Left renal cortex interstitium (tissue), 4 donors: ENCODE measurements around the gene CCL4L2. TPM values are rescaled to one million over a fixed set of nuclear protein-coding genes. Genes with fewer than 3 reads are reported as not detected.
"Not testable (repeated sequence)": the region's sequence is repeated elsewhere in the genome, so short reads cannot be mapped to it uniquely, and the experiment has no call there.

Experiments used
- DNase-seq, 4 donors: peaks; one replicate each; pipeline ENCODE4 v3.0.0-alpha.2; 2013; ENCODE audit warnings: low read depth in 4 of 4, low spot score in 2 of 4, missing footprints in 1 of 4
- polyA plus RNA-seq, 4 donors: library from polyadenylated mRNA; unstranded; fragments of 120-200 nt; gene quantifications; one replicate each; pipeline ENCODE4 v1.2.1, GENCODE V29; 2013; ENCODE audit not compliant: insufficient read length in 4 of 4

The CCL4L2 gene
- polyA plus RNA-seq, 4 donors, result 0.74 to 3.3 (median 0.87) TPM; not detected in 1

DNA sequence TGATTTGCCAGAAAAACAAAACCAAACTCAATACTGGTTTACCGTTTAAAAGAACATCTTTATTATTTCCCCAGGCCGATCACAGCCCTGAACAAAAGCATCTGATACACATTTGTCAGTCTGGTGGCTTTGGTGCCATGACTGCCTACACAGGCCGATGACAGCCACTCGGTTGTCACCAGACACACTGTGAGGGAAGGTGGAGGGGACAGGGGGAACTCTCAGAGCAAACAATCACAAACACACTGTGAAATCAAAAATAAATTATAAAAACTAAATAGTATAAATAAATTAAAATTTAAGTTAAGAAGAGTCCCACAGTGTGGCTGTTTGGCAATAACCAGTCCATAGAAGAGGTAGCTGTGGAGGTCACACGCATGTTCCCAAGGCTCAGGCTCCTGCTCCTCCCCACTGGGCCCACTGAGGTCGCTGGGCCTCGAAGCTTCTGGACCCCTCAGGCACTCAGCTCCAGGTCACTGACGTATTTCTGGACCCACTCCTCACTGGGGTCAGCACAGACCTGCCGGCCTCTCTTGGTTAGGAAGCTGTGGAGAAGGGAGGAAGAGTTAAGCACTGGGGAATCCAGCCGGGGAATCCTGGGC is 15.9 kb upstream of the CCL4L2 start:
- not testable (repeated sequence) for DNase-seq

DNA sequence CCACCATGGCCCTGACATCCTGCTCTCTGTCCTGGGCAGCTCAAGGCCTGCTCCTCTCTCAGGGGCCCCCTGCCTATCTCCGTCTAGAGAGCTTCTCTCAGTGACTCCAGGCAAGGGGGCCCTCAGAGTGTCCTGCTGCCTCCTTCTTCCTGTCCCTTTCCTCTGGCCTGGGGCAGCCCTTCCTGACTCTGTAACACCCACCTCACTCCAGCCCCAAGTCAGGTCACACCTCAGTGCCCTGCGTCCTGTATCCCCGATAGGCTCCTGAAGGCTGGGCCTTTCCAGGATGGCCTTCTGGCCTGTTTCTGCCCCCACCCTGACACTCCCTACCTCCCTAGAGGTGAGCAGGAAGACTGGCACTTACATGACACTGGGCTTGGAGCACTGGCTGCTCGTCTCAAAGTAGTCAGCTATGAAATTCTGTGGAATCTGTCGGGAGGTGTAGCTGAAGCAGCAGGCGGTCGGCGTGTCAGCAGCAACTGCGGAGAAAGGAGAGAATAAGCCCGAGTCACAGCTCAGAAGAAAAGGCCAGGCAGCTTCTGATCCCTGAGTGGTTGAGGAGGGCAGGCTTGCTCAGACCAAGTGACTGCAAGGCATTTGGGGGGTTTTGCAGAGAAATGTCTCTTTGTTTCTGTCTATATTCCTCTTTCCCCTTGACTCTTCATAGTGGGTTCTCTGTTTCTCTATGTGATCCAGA is 15.3 kb upstream of the CCL4L2 start:
- DNase-seq, result no peak

DNA sequence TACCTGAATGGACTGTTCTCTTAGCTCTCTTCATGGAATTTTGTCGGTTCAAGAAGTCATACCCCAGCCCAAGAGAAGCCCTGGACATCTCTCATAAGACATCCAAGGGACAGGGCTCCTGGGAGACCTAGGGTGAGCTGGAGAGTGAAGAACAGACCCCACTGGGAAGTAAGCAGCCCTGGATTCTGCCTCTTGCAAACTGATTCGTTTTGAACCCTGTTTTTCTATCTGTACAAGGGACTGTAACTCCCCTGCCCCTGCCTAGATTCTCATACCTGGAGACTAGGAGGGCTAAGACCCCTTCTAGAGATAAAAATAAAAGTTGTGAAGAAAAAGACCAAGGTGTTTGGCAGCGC is 14.8 kb upstream of the CCL4L2 start:
- DNase-seq, result no peak

DNA sequence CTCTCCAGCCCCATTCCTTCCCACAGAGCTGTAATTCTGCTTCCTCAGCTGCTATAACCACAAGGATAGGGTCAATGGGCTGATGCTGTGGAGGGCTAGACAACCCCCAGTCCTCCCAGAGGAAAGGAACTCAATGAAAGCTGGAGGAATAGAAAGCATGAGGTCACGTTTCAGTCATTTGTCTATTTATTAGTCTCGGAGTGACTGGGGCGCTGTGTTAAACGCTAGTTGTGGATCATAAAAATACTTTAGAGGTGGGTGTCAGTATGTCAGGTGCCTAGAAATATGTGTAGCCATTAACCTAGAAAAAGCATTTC is 13.5 kb upstream of the CCL4L2 start:
- no peak for DNase-seq

DNA sequence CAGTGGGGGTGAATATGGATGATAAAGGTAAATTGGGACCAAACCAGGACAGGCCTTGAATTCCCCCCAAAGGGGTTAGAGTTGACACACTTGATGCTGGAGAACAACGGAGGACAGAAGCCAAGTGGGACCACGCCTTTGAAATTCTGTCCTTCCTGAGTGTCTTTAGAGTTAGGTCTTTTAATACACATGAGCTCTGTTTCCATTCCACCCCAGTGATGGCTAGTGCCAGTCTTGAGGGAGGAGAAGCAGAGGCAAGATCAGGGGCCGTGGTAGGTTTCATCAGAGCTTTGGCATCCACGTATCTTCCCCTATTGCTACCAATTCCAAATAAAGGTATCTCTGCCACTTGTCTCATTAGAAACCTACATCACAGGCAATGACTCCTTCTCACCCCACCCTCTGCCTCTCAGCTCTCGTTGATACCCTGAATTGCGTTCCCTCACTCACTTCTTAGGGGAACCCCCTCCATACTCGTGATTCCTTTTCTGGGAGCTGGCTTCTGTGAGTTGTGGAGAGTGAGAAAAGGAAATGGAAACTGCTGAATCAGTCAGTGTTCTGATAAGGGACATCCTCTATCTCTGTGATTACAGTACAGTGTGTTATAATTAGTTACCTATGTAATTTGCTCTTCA is 11.9 kb upstream of the CCL4L2 start:
- DNase-seq, result no peak

DNA sequence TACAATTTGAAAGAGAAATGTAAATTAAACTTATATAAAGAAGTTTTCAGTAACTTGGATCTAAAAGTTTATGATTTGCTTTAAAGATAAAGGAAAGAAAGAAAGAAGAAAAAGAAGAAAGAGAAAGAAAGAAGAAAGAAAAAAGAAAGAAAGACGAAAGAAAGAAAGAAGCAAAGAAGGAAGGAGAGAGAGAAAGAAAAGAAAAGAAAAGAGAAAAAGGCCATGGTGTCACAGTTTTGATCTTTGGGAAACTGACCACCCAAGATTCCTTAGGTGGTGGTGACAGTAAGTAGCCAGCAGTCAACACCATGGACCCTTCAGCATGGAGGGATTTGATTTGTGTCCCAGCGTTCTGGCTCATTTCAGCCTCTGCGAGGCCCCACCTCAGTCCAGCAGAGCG is 9.8 kb upstream of the CCL4L2 start:
- not testable (repeated sequence) for DNase-seq

DNA sequence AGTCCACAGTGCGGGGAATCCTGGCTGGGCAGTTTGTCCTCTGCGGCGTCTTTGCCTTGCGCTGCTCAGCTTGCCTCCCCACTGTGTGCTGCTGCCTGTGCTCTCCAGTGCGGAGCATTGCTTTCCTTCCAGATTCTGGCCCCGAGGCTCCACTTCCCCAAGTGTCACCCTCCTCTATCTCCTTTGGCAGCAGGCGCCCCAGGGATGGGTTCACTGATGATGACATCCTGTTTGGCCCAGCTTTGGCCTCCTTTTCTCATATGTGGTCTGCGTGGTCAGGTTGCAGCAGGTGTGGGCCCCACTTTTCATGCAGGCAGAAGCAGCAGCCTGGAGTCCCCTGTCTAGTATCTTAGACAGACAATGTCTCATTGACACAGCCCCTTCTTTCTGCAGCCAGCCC is 9.4 kb upstream of the CCL4L2 start:
- DNase-seq, result not testable (repeated sequence)

DNA sequence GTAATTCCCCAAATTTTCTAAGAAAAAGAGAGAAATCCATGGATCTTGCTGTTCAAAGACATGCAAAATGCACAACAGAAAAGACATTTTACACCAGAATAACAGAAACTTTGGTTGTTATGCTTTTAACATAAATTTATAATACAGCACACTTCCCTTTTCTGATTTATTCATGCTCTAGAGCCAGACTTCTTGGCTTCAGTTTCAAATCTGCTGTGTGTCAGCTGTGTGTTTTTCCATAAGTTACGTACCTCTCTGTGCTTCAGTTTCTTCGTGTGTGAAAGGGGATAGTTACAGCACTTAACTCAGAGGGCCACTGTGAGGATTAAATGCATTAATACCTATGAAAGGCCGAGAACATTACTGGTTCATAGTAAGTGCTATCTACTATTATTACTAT is 7.5 kb upstream of the CCL4L2 start:
- DNase-seq, result no peak

DNA sequence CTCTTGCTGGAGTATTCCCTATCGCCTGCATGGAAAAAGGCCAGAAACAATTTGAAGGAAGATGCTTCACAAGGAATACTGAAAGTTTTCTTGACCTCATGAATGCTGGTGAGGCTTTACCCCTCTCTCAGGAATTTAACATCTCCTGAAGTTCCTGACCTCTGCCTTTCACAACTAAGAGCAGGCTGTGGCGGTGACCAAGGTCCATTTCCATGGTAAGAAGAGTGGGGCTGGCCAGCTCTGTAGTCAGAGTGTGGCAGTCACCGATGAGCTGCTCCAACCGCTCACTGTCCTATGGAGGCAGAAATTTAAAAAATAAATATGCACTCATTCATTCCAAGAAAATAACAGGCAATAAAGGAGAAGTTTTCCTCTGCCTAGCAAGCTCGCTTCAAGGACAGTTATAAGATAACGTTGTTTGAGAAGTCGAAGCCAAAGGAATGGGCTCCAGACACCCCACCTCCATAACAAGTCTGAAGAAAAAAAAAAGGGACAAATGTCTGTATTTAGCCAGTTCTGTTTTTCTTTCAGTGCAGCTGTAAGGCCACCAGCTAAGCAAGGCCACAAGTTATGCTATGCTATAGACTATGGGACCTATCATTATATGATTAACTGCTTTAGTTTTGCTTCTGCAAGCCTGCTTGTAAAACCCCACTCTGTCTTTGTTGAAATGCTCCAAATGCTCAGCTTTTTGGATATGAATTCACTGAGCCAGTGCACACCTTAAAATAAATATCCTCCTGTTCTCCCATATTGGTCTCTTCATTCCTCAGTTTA is 6.0 kb upstream of the CCL4L2 start:
- DNase-seq, result no peak

DNA sequence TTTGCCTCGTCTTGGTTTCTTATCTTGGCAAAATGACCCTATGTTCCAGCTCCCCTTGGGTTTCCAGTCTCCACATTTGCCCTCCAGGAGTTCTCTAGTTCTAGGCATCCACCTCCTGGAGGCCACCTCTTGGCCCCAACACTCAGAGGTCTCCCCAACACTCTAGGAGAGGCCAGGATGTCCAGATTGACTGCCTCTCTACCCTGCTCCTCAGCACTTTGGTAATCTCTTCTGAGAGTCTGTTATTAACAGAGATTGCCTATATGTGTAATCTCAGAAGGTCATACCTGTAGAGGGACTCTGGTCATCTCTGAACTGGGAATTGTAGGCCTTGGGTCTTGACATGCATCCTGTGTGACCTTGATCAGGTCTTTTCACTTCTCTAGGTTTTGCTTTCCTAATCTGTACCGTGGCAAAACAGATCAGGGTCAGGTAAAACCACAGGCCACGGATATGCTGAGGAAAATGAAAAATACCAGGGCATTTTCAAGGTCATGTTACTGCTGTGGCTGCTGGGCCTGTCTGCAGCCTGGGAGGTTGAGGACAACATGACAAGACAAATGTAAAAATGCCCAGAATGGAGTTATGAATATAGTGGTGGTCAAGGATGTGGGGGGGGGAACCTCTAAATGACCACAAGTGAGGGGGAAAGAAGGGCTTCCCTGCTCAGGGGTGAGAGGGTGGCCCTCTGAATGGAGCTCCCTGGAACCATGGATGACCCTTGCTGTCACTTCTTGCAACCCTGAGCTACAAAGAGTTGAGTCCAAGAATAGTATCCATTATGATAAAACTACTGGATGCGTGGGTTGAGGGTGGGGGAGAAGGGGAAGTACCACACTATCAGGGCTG is 5.0 kb upstream of the CCL4L2 start:
- no peak for DNase-seq

DNA sequence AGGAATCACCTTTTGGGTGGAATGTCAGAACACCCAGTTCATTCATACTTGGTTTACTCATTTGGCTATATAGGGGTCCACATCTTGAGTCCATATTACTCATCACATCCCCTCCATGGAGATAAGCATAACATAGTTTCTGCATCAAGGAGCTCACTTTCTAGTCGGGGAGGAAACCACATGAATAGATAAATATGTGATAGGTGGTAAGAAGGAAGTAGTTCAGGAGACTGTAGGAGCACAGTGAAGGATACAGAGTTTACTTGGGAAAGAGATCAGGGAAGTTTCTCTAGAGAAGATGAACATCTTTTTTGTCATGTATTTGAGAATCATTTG is 4.4 kb upstream of the CCL4L2 start:
- not testable (repeated sequence) for DNase-seq

DNA sequence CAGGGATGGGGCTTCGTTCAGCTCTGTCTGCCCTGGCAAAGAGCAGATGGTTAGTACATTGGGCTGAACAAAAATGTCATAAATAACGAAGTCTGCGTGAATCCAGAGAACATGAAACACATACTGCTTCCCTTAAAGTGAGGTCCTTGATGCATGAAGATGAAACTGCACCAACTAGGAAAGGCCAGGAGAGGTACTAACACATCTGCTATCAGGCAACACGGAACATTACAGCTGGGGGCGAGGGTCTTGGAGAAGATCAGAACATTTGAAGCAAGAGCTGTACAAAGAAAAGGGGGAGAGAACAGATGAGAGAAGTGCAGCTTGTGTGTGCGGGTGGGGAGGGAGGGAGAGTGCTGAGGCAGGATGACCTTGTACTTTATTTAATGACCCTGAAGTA is 3.5 kb upstream of the CCL4L2 start:
- not testable (repeated sequence) for DNase-seq

DNA sequence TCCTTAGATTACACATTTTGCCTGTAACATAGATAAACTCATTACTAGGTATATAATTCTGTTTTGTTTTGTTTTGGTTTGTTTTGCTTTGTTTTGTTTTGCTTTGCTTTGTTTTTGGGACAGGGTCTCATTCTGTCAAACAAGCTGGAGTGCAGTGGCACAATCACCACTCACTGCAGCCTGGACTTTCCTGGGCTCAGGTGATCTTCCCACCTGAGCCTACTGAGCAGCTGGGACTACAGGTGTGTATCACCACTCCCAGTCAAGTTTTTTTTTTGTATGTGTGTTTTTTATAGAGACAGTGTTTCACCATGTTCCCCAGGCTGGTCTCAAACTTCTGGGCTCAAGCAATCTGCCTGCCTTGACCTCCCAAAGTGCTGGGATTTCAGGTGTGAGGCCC is 1.3 kb upstream of the CCL4L2 start:
- no peak for DNase-seq

DNA sequence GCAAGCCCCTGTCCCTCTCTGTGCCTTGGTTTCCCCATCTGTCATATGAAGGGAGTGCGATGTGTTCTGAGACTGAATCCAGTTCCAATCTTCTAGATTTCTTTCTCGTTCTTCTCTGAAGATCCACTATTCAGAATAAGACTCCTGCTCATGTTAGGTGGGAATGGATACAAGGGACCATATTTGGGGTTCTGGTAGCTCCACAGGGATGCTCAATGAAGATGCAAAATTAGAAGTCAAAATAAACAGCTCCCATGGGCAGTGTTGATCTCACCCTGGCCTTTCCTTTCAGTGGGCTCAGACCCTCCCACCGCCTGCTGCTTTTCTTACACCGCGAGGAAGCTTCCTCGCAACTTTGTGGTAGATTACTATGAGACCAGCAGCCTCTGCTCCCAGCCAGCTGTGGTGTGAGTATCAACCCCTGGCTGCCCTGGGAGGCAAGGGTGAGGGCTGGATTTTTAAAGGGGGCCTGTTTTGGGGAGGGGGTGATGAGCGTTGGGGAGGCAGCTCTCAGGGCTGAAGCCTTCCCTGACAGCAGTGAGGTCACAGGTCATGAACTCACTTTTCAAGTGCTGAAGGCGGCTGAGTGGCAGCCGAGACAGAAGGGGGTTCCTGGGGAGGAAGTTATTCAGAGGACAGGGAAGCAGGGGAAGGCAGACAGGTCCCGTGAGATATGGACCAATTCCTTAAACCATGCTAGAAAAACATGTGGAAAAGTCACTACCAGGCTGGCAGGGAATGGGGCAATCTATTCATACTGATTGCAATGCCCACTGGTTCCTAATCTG is 815 bp downstream of the CCL4L2 start:
- not testable (repeated sequence) for DNase-seq

DNA sequence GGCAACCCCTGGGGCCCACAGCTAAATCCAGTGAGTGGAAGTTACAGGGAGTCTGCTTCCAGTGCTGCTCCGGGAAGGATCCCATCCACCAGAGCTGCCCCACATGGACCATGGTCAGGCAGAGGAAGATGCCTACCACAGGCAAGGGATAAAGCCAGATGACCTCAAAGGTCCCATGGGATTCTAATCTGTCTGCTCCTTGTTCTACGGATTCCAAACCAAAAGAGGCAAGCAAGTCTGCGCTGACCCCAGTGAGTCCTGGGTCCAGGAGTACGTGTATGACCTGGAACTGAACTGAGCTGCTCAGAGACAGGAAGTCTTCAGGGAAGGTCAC is 1.4 kb downstream of the CCL4L2 start:
- no peak for DNase-seq

DNA sequence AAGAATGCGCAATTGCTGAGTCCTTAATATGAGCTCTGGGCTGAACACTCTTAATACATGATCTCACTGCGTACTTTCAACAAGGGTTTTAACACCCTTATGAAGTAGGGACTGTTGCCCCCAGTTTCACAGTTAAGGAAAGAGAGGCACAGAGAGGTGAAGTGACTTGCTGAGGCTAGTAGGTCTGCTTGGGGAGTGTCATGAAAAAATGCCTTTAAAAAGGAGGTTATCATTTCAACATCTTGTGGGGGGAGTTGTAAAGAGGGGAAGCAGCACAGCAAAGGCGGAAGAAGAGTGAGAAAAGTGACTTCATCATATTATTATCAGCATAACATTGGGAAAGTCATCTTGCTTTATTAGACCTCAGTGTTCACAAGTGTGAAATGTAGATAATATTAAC is 2.1 kb downstream of the CCL4L2 start:
- DNase-seq, result no peak

DNA sequence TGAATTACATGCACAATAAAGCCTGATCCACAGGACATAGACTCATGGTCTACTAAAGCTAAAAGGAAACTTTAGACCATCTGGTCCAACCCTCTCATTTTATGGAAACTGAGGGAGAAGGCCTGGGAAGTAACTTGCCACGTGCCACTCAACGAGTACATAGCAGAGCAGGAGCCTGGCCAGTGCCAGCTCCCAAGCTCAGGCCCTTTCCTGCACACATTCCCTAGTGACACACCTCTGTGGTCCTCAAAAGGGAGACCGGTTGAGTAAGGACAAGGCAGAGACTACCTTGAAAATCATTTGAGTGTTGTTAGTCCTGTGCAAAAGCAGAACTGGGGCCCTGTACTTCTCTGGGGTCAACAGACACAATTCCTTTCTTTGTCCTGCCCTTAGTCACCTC is 2.8 kb downstream of the CCL4L2 start:
- DNase-seq, result no peak

DNA sequence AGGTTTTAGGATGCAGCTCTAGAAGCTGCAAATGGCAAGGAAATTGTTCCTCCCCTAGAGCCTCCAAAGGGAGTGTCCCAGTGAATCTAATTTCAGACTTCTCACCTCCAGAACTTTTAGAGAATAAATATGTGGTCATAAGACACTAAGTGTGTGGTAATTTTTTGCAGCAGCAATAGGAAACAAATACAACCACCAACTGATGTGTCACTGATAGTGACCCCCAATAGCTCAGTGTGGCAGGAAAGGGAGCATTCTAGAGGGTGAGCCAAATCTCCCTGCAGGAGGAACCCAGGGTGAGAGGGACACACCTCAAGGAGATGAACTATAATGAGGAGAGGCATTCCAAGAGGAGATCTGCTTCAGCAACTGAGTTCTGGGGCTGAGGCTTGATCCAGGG is 4.1 kb downstream of the CCL4L2 start:
- no peak for DNase-seq

DNA sequence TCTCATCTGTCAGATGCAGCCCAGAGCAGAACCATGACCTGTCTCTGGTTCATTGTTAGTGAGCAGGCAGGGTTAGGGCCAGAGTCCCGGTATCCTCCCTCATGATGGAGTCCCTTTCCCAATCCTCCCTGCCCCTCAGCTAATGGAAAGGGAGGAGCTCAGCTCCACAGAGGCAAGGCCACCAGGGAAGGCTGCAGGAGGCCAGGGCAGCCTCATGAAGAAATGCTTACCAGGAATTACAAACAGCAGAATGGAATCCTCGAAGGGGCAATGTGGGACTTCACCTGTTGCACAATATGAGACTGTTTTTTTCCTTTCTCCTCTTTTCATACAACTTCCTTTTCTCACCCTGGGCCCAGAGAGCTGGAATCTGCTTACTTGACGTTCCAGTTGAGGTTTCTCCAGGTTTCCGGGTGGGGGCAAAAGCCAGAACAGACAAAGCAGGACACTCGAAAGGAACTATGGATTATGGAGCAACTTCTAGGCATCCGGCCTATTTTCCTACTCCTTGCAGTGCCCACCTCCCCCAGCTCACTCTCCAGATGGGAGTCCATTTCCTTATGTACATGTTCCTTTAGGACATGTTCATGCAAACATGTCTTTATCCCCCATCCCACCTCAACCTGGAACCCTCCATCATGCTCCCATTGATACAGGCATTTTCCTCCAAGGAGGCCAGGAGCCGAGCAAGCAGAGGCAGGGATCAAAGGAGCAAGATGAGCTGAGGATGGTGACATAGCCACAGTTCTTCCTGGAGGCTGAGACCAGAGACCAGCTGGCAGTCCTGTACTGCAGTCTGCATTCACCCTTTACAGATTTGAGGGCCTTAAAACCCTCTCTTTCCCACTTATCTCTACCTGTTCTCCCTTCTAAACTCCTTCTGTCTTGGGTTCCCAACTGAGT is 4.8 kb downstream of the CCL4L2 start:
- DNase-seq, result not testable (repeated sequence)
